Activated CD8-positive, alpha-beta memory T cell treated with anti-CD3 and anti-CD28 coated beads for 1 hour (primary cell): ENCODE results near the gene PHACTR1.
"Not testable (repeated sequence)": the region's sequence is repeated elsewhere in the genome, so short reads cannot be mapped to it uniquely, and the experiment has no call there.

Experiments used
- DNase-seq, 2 donors: peaks; one replicate each; pipeline ENCODE4 v3.0.0-alpha.2; 2020; ENCODE audit warnings: low read depth in 1 of 2; ENCODE audit errors: extremely low read depth in 1 of 2

Gene PHACTR1

GRCh38 chr6:12943549-12943948 lies 227.0 kb downstream of the PHACTR1 start:
- no peak for DNase-seq

DNA sequence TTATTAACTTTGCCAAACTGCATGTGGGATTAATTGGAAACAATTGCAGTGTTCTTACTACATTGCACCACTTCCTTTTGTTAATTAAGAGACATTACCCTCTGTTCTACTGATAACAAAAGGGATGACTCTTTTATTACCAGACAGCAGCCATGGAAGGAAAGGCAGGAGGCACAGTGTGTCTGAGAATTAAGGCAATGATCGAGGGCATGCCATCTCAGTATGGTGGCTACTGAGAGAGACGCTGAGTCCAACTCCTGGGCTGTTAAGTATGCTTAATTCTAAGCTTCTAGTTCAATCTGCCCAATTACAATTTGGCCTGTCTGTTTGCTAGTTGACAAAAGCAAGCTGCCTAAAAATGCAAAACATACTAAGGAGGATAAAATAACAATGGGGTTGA lies 227.4 kb downstream of the PHACTR1 start:
- no peak for DNase-seq

- DNase-seq = not testable (repeated sequence)
Measured at GRCh38 chr6:12944528-12944927, 228.0 kb downstream of the PHACTR1 start.

GRCh38 chr6:12947151-12947871 lies 230.7 kb downstream of the PHACTR1 start:
- no peak for DNase-seq

GRCh38 chr6:12947967-12948366 lies 231.4 kb downstream of the PHACTR1 start:
- DNase-seq = no peak

DNA sequence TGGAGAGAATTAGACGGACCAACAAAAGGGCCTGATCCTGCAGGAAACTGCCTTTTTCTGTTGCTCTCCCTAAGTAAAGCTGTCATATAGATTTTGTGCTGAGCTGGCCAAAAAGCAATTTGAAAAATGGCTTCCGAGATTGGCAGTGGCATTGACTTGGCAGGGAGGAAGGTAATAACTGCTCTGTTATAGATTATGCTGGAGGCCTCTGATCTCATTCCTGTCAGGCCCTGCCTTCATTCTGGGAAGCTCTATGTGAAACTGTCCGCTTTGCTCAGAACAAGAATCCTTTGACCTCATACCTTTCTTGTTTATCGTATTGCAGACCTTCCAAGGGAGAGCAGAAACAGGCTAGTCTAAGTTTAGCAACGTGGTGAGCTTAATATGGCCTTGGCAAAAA lies 234.4 kb downstream of the PHACTR1 start:
- DNase-seq = no peak

DNA sequence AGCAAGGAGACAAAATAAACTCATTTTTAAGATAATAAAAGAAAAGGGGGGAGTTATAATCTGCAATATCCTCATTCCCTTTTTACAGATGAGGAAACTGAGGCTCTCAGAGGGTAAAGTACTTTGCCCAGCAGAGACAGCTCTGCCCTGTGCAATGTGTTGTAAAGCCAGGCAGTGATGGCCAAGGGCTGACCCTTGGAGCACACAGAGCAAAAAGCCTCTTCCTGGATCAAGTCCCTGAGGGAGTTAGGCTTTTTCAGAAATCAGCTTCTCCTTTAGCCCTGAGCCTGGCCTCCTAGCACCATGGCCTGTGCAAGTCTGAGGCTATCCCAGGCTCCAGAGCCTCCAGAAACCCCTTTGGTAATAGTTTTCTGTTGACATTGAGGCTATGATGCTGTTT lies 234.8 kb downstream of the PHACTR1 start:
- no peak for DNase-seq

GRCh38 chr6:12952318-12952717 lies 235.8 kb downstream of the PHACTR1 start:
- DNase-seq = no peak

- no peak for DNase-seq
Measured at GRCh38 chr6:12955956-12956355, 239.4 kb downstream of the PHACTR1 start.

- no peak for DNase-seq
Measured at GRCh38 chr6:12956991-12957320, 240.4 kb downstream of the PHACTR1 start.

DNA sequence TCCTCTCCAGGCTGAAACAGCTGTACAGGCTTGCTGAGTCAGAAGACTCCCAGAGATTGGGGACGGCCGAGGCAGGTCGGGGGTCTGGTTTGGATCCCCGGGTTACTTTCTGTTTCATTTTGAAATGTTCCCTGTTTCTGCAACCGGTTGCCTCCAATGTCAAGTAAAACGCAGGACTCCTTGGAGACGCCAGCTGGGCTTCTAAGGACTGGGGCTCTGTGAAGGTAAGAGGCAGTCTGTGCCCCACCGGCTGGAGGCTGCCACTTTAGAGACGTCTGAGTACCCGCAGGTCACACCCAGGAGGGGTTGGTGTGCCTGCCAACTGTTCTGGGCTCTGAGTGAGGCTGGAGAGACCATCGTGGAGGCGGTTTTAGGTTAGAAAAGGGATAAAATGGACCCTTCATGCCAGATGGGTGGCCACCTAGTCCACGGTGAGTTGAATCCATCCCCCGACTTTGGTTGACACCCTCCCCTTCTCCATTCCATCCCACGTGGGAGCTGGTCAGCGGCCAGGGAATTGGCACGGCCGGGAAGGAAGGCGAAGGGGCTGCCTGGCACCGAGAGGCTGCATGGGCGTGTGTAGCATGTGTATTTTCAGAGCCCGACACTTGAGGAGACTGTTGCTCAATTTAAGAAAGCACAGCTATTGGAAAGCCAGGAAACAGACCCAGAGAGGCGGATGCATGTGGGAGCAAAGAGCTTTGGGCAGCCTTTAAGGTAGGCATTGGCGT lies 240.9 kb downstream of the PHACTR1 start:
- no peak for DNase-seq

DNA sequence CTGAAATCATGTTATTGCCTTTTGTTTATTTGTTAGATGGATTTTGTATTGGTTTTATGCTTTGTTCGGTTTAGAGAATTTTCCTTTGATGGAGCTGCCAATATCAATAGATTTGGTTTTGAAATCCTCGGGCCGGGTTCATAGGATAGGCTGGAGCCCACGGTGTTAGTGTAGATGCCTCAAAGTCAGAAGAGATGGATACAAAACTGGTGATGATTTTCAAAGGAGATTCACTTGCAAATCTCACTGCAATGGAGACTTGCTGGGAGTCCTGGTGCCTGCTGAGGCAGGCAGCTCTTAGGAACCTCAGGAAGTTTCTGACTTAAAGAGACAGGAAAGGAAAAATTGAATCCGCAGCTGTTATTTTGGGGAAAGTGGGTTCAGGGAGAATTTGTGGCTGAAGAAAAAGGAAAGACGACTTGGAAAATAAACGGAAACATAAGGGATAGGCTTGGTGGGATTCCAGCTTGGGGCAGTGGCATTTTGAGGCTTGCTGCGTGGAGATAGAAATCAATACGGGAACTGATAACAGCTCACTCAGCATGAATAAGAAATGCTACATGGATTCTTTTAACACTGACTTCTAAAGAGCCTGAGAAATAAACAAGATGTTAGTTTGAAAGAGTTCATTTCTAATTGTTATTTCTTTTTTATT lies 241.6 kb downstream of the PHACTR1 start:
- no peak for DNase-seq

GRCh38 chr6:12961761-12962160 lies 245.2 kb downstream of the PHACTR1 start:
- DNase-seq = no peak

DNA sequence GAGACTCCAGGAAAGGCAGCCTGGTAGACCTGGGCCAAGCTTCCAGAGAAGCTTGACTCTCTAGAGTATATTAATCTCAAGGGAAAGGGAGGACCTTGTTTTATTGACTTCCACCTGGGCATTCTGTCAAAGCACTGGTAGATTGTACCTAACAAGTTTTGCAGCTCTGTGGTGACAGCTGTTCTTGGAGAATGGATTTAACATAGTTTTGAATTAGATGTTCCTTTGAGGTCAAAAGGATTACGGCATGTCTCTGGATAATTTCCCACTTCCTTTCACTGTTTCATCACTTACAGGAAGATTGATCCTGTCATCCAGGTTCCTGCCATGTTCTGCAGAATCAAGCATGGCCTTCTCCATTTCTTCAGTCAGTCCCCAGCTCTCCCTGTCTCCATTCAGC lies 246.0 kb downstream of the PHACTR1 start:
- DNase-seq = no peak

GRCh38 chr6:12962987-12963386 lies 246.4 kb downstream of the PHACTR1 start:
- no peak for DNase-seq

DNA sequence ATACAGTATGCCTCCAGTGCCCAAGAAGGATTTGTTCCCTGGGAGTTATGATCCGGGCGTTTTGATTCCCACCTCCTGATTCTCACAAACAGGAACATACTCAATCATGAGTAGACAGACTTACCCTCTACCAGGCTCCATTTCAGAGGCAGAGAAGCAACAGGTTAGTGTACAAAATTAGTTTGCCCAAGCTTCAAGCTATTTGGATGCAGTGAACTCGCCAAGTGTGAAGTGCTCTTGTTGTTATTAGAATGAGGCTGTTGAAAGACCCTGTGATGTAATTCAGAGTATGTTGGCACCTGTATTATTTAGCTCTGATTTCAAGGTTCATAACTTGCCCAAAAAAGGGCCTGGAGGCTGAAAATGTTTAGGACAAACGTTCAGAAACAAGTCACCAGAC lies 247.0 kb downstream of the PHACTR1 start:
- DNase-seq = no peak

GRCh38 chr6:12967686-12968085 lies 251.1 kb downstream of the PHACTR1 start:
- no peak for DNase-seq

DNA sequence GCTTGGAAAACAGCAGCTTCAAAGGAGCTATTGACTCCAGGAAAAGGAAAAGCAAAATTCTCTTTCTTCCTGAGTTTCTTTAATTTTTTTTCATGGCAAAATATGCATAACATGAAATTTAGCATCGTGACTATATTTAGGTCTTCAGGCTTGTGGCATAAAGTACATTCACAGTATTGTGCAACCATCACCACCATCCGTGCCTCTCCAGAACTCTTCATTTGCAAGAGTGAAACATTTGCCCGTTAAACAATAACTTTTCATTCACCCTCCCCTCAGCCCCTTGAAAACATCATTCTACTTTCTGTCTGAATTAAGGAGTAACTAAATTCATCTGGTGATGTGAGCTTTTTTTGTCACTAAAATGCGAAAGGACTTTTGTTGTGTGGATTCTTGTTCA lies 251.7 kb downstream of the PHACTR1 start:
- DNase-seq = no peak

DNA sequence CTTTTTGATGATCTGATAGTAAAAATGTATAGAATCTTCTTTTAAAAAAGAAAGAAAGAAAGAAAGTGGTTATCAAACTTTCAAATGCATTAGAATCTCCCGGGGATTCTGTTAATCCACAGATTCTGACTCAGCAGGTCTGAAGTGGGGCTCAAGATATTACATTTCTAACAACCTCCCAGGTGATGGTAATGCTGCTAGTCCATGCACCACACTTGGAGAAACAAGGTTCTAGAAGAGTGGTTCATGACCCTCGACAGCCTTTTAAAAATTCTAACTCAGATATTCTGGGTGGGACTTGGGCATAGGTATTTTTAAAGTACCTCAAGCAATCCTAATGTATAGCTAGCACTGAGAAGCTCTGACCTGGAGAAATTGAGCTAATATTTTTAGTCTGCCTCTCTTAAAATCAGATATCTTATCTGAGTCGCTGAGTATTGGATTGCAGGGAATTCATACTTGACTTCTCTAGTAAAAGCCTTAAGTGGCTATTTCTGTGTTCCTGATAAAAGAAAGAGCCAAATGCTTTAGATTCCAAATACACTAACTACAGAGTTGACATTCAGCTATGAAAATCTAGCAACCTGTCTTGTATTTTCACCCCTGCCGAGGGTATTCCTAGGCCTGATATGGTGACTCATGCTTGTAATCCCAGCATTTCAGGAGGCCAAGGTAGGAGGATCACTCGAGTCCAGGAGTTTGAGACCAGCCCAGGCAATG lies 252.4 kb downstream of the PHACTR1 start:
- no peak for DNase-seq

- DNase-seq = no peak
Measured at GRCh38 chr6:12969966-12970365, 253.4 kb downstream of the PHACTR1 start.

DNA sequence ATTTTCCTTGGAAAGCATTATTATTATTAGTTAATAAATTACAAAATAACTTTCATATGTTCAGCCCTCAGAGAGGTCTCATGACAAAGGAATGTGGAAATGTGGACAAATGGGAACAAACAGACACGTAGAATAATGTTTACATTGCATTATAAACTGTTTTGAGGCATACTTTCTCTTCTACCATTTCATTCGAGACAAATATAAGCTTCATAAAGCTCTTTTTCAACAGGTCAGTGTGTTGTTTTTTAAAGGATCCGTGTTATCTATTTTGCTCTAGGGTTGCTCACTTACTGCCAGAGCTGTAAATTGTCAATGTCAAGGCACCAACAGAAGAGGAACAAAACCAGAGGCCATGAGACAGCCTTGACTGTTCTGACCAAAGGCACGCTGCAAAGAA lies 256.8 kb downstream of the PHACTR1 start:
- no peak for DNase-seq

GRCh38 chr6:12974551-12974950 lies 258.0 kb downstream of the PHACTR1 start:
- no peak for DNase-seq
